HFF-Myc (cell line): ENCODE data around the gene DNAJB11.

ENCODE experiments used
- DNase-seq: peaks from one replicate; pipeline ENCODE4 v3.0.0-alpha.2; 2011; ENCODE audit warnings: low read depth; ENCODE audit errors: extremely low read depth
- H3K4me3 ChIP-seq: replicated peaks from 2 replicates; pipeline ENCODE4 v1.5.1; 2011; ENCODE audit warnings: low read depth, mild to moderate bottlenecking, control low read depth, low read length
- CTCF ChIP-seq: IDR thresholded peaks from 2 replicates; pipeline ENCODE4 v1.5.1; 2012; ENCODE audit warnings: mild to moderate bottlenecking, low read depth, low read length, control low read depth; ENCODE audit errors: missing control alignments

Gene DNAJB11

DNA sequence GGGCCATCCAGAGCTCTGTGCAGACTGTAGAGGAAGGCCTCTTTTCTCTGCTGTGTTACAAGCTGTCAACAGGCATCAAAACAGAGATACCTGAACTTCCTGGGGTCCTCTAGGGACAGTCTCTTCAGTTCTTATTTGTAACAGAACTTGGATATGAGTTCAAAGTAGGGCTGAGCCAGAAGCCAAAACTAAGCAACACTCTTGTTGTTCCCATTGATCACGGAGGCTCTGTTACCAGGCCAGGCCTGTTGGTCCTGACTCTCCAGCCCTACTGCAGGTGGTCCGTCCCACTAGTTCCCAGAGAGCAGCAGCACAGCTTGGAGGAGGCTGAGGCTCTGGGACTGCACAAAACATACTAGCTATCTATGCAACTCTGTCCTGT lies 29.3 kb downstream of the DNAJB11 start:
- H3K4me3 ChIP-seq: no peak overlapping the region
- TF ChIP-seq CTCF: no peak
- DNase-seq: no peak

DNA sequence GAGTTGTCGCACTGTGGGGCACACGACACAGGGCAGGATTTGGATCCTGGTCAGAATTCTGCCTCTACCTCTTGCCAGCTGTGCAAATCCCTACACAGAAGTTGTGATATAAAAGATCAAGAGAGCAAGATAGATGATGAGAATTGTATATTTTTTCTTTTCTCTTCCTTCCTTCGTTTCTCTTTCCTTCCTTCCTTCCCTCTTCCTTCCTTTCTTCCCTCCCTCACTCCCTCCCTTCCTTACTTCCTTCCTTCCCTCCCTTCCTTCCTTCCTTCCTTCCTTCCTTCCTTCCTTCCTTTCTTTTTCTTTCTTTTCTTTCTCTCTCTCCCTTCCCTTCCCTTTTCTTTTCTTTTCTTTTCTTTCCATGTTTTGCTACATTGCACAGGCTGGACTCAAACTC lies 30.4 kb downstream of the DNAJB11 start:
- H3K4me3 ChIP-seq: no peak overlapping the region
- TF ChIP-seq CTCF: no peak
- DNase-seq: no peak

DNA sequence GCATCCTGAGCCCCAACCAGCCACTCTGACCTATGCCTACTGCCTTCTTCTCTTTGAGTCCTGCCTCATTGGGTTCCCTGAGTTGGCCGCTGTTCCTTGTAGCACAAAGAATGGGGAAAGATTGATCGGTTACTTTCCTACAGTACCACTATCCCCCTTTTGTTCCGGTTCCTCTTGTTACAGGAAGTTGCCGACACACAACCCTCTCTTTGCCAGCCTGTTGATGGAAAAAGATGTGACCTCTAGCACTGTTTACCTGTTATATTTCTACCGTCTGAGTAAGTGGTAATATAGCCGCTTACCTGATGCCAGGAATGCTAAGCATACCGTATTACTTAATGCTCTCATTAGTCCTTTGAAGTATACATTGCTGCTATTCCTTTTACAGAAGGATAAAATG lies 32.6 kb downstream of the DNAJB11 start:
- DNase-seq: no peak
- TF ChIP-seq CTCF: no peak
- no peak overlapping the region for H3K4me3 ChIP-seq

- no peak overlapping the region for H3K4me3 ChIP-seq
- TF ChIP-seq CTCF: no peak
- no peak for DNase-seq
These were observed 34.6 kb downstream of the DNAJB11 start for GRCh38 chr3:186605078-186605477.

- no peak overlapping the region for H3K4me3 ChIP-seq
- DNase-seq: no peak
- TF ChIP-seq CTCF: no peak
These were observed 35.3 kb downstream of the DNAJB11 start for GRCh38 chr3:186605561-186606545.

GRCh38 chr3:186608624-186609215 lies 38.2 kb downstream of the DNAJB11 start:
- H3K4me3 ChIP-seq: no peak overlapping the region
- no peak for TF ChIP-seq CTCF
- no peak for DNase-seq
